Gastrocnemius medialis (tissue), 4 donors: ENCODE data around the gene MIGA1.

Experiments
- CTCF ChIP-seq, 5 experiments: fragments of 450-650 bp in 3 of 5; fragments of 200-600 bp in 2 of 5; sonication (generic) in 2 of 5; IDR thresholded peaks in 4 of 5; conservative IDR thresholded peaks in 1 of 5; 1 replicate in 4 of 5; 2 replicates in 1 of 5; pipeline ENCODE4 v1.5.1; 2016 to 2019; ENCODE audit warnings: antibody characterized with exemption in 5 of 5, mild to moderate bottlenecking in 3 of 5, moderate library complexity in 3 of 5
- POLR2A ChIP-seq, 2 donors: fragments of 450-650 bp; IDR thresholded peaks; one replicate each; pipeline ENCODE4 v1.6.1; 2017; ENCODE audit warnings: antibody characterized with exemption in 2 of 2, mild to moderate bottlenecking in 2 of 2, moderate library complexity in 2 of 2

GRCh38 chr1:77741316-77741715 lies 38.1 kb upstream of the MIGA1 start:
- TF ChIP-seq CTCF (IDR thresholded peaks at IDR 0.05 in 4 of 5, conservative IDR thresholded peaks at IDR 0.05 in 1 of 5) (no peak), POLR2A (IDR thresholded peaks at IDR 0.05) (no peak)
